Measurements from ENCODE around the gene TXLNB. TPM values are rescaled to one million over a fixed set of nuclear protein-coding genes. Genes with fewer than 3 reads are reported as not detected.
"Not testable (repeated sequence)": the region's sequence is repeated elsewhere in the genome, so short reads cannot be mapped to it uniquely, and the experiment has no call there.

Gene TXLNB
- total RNA-seq, 3 donors from 2014 or later (not counting 1 experiment from before 2014, with no cell fraction given), result 0.24 to 0.93 (median 0.50) TPM

DNA sequence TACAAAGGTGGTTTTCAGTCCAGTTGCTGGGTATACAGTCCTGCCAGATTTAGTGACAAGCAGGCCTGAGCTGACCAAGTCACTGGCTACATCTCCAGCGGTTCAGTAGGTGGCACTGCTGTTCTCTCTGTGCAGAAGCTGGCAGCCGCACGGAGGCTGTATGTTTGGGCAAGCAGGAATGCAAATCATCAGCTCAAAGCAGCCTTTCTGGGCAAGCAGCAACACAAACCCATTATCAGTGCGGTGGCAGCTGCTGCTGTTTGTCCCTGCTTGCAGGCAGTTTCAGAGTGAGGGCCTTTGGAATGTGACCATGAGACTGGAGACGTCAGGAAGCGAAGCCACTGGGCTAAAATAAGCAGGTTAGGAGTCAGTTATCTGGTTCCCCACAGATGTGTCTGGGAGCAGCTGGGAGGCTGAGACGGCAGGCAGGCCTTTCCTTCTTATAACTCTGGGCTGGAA, 72.5 kb downstream of the TXLNB start:
- TF ChIP-seq, protein P1, sequence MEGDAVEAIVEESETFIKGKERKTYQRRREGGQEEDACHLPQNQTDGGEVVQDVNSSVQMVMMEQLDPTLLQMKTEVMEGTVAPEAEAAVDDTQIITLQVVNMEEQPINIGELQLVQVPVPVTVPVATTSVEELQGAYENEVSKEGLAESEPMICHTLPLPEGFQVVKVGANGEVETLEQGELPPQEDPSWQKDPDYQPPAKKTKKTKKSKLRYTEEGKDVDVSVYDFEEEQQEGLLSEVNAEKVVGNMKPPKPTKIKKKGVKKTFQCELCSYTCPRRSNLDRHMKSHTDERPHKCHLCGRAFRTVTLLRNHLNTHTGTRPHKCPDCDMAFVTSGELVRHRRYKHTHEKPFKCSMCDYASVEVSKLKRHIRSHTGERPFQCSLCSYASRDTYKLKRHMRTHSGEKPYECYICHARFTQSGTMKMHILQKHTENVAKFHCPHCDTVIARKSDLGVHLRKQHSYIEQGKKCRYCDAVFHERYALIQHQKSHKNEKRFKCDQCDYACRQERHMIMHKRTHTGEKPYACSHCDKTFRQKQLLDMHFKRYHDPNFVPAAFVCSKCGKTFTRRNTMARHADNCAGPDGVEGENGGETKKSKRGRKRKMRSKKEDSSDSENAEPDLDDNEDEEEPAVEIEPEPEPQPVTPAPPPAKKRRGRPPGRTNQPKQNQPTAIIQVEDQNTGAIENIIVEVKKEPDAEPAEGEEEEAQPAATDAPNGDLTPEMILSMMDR (IDR thresholded peaks at IDR 0.05), result peak; percentile 78
- DNase-seq (peak; percentile 54 to 85), ATAC-seq (peak; percentile 93 to 100 (median 99))
- Histone ChIP-seq H3K36me3 (ENCODE audit: control insufficient read depth, insufficient read depth, low read length) (no peaks in the 10 kb centered on the region), H3K9me3 (ENCODE audit: control insufficient read depth, insufficient read depth, low read length) (no peaks in the 10 kb centered on the region), H3K27ac (ENCODE audit: low read length) (no peak overlapping the region), H3K4me3 (ENCODE audit: low read length) (no peak overlapping the region), H3K4me1 (ENCODE audit: control insufficient read depth, insufficient read depth, low read length) (peaks cover 5% of the 10 kb centered on the region), H3K27me3 (ENCODE audit: control insufficient read depth, insufficient read depth, low read length) (no peaks in the 10 kb centered on the region)
- Mint-ChIP-seq H3K4me3 (peak overlapping the region; percentile 4), H3K9me3 (no peaks in the 10 kb centered on the region), H3K4me1 (peaks cover 5 to 8% of the 10 kb centered on the region in 2 donors), H3K36me3 (no peaks in the 10 kb centered on the region), H3K27ac (peak overlapping the region; percentile 30 to 59), H3K27me3 (ENCODE audit: low read depth in 2 of 2) (no peaks in the 10 kb centered on the region)
- intact Hi-C loops (cut with micrococcal nuclease), result loop anchor here (1.0 kb wide), 1 partner anchor 145 kb away; no protein-coding TSS in a partner anchor
- 27% methylated on average over 7 of the region's 7 CpGs for WGBS (ENCODE audit: insufficient coverage)

DNA sequence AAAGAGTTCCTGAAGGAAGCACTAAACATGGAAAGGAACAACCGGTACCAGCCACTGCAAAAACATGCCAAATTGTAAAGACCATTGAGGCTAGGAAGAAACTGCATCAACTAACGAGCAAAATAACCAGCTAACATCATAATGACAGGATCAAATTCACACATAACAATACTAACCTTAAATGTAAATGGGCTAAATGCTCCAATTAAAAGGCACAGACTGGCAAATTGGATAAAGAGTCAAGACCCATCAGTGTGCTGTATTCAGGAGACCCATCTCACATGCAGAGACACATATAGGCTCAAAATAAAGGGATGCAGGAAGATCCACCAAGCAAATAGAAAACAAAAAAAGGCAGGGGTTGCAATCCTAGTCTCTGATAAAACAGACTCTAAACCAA, 79.3 kb downstream of the TXLNB start:
- H3K4me3 ChIP-seq (ENCODE audit: low read length); H3K27me3 ChIP-seq (ENCODE audit: control insufficient read depth, insufficient read depth, low read length); ATAC-seq; H3K27ac ChIP-seq (ENCODE audit: low read length); H3K27me3 Mint-ChIP-seq (ENCODE audit: low read depth in 2 of 2); H3K4me1 ChIP-seq (ENCODE audit: control insufficient read depth, insufficient read depth, low read length); H3K4me1 Mint-ChIP-seq; H3K36me3 ChIP-seq (ENCODE audit: control insufficient read depth, insufficient read depth, low read length); H3K9me3 ChIP-seq (ENCODE audit: control insufficient read depth, insufficient read depth, low read length); DNase-seq; H3K9me3 Mint-ChIP-seq; H3K4me3 Mint-ChIP-seq; intact Hi-C loops (cut with micrococcal nuclease); H3K27ac Mint-ChIP-seq: not testable (repeated sequence)
- peaks cover 17% of the 10 kb centered on the region for H3K36me3 Mint-ChIP-seq
- WGBS (ENCODE audit: insufficient coverage), result no CpG with 5 or more reads among the region's 2 CpGs

DNA sequence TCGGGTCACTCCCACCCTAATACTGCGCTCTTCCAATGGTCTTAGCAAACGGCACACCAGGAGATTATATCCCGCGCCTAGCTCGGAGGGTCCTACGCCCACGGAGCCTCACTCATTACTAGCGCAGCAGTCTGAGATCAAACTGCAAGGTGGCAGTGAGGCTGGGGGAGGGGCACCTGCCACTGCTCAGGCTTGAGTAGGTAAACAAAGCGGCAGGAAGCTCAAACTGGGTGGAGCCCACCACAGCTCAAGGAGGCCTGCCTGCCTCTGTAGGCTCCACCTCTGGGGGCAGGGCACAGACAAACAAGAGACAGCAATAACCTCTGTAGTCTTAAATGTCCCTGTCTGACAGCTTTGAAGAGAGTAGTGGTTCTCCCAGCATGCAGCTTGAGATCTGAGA, 81.0 kb downstream of the TXLNB start:
- ATAC-seq; intact Hi-C loops (cut with micrococcal nuclease); H3K36me3 ChIP-seq (ENCODE audit: control insufficient read depth, insufficient read depth, low read length); H3K4me1 ChIP-seq (ENCODE audit: control insufficient read depth, insufficient read depth, low read length); H3K27me3 Mint-ChIP-seq (ENCODE audit: low read depth in 2 of 2); H3K4me3 ChIP-seq (ENCODE audit: low read length); H3K27me3 ChIP-seq (ENCODE audit: control insufficient read depth, insufficient read depth, low read length); DNase-seq; H3K4me3 Mint-ChIP-seq; H3K9me3 ChIP-seq (ENCODE audit: control insufficient read depth, insufficient read depth, low read length); H3K27ac ChIP-seq (ENCODE audit: low read length); H3K4me1 Mint-ChIP-seq; H3K27ac Mint-ChIP-seq: not testable (repeated sequence)
- 94% methylated on average over 9 of the region's 10 CpGs for WGBS (ENCODE audit: insufficient coverage)
- H3K9me3 Mint-ChIP-seq, result peaks cover 2 to 14% of the 10 kb centered on the region in 2 donors
- peaks cover 29% of the 10 kb centered on the region for H3K36me3 Mint-ChIP-seq

DNA sequence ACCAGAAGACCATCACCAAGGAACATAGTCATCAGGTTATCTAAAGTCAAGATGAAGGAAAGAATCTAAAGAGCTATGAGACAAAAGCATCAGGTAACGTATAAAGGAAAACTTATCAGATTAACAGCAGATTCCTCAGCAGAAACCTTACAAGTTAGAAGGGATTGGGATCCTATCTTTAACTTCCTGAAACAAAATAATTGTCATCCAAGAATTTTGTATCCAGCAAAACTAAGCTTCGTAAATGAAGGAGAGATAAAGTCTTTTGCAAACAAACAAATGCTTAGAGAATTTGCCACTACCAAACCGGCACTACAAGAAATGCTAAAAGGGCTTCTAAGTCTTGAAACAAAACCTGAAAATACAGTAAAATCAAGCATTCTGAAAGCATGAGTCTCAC, 86.0 kb downstream of the TXLNB start:
- Mint-ChIP-seq H3K4me1 (no peaks in the 10 kb centered on the region), H3K27me3 (ENCODE audit: low read depth in 2 of 2) (peaks cover 0 to 10% of the 10 kb centered on the region in 2 donors), H3K4me3 (no peak overlapping the region), H3K36me3 (peaks cover 36% of the 10 kb centered on the region), H3K9me3 (peaks cover 2 to 19% of the 10 kb centered on the region in 2 donors), H3K27ac (no peak overlapping the region)
- no peaks in the 10 kb centered on the region for H3K36me3 ChIP-seq (ENCODE audit: control insufficient read depth, insufficient read depth, low read length)
- H3K9me3 ChIP-seq (ENCODE audit: control insufficient read depth, insufficient read depth, low read length), result peaks cover 10% of the 10 kb centered on the region
- intact Hi-C loops (cut with micrococcal nuclease), result no loop called here
- H3K27me3 ChIP-seq (ENCODE audit: control insufficient read depth, insufficient read depth, low read length), result no peaks in the 10 kb centered on the region
- peaks cover 3% of the 10 kb centered on the region for H3K4me1 ChIP-seq (ENCODE audit: control insufficient read depth, insufficient read depth, low read length)
- WGBS (ENCODE audit: insufficient coverage), result 97% methylated on average over 3 of the region's 3 CpGs
- ATAC-seq, result no peak
- no peak for DNase-seq
- TF ChIP-seq, protein P1 (IDR thresholded peaks at IDR 0.05), result no peak
- H3K4me3 ChIP-seq (ENCODE audit: low read length), result no peak overlapping the region
- no peak overlapping the region for H3K27ac ChIP-seq (ENCODE audit: low read length)
